Effector memory CD8-positive, alpha-beta T cell (primary cell): ENCODE results near the gene TWF2.
A peak's percentile ranks its signal among the peaks of the same experiment; 100 is the strongest.

Source experiments
- ATAC-seq: fragments of 150-1000 bp; cut with Tn5 transposase; replicated peaks from 2 replicates; pipeline ENCODE4 v1.10.0; 2021; ENCODE audit warnings: mild to moderate bottlenecking, moderate library complexity
- DNase-seq, 3 experiments: peaks; one replicate each; pipeline ENCODE4 v3.0.0; 2021
- H3K27ac Mint-ChIP-seq, 2 donors: one replicate each; pipeline ENCODE4 v1.8.0; 2022; ENCODE audit warnings: mild to moderate bottlenecking in 2 of 2, mixed read lengths in 2 of 2, moderate library complexity in 2 of 2
- H3K27me3 Mint-ChIP-seq, 2 donors: one replicate each; pipeline ENCODE4 v1.8.0; 2022; ENCODE audit warnings: mixed read lengths in 2 of 2
- H3K36me3 Mint-ChIP-seq: one replicate; pipeline ENCODE4 v1.8.0; 2022; ENCODE audit warnings: mild to moderate bottlenecking, moderate library complexity, mixed read lengths; ENCODE audit not compliant: insufficient read depth
- H3K4me1 Mint-ChIP-seq, 2 donors: one replicate each; pipeline ENCODE4 v1.8.0; 2022; ENCODE audit warnings: low read depth in 2 of 2, mixed read lengths in 2 of 2
- H3K4me3 Mint-ChIP-seq, 2 donors: one replicate each; pipeline ENCODE4 v1.8.0; 2022; ENCODE audit warnings: mild to moderate bottlenecking in 2 of 2, mixed read lengths in 2 of 2, moderate library complexity in 2 of 2
- H3K9me3 Mint-ChIP-seq, 2 donors: one replicate each; pipeline ENCODE4 v1.8.0; 2022; ENCODE audit warnings: mixed read lengths in 2 of 2

TWF2 gene

GRCh38 chr3:52221563-52222318, 17.2 kb downstream of the TWF2 start:
- peaks cover 57 to 83% of the 10 kb centered on the region in 2 donors for H3K4me1 Mint-ChIP-seq
- no peaks in the 10 kb centered on the region for H3K27me3 Mint-ChIP-seq
- ATAC-seq (peak; percentile 65), DNase-seq (peak in 2 of 3 experiments; percentile 46 to 53)
- peaks cover 14% of the 10 kb centered on the region for H3K36me3 Mint-ChIP-seq
- H3K9me3 Mint-ChIP-seq: no peaks in the 10 kb centered on the region
- H3K4me3 Mint-ChIP-seq: peak overlapping the region; percentile 55 to 85
- H3K27ac Mint-ChIP-seq: peak overlapping the region; percentile 58 to 89

GRCh38 chr3:52221141-52221562, 17.8 kb downstream of the TWF2 start:
- no peak for ATAC-seq
- peaks cover 16% of the 10 kb centered on the region for H3K36me3 Mint-ChIP-seq
- no peak for DNase-seq
- H3K4me1 Mint-ChIP-seq: peaks cover 54 to 82% of the 10 kb centered on the region in 2 donors
- H3K27ac Mint-ChIP-seq: no peak overlapping the region
- H3K27me3 Mint-ChIP-seq: no peaks in the 10 kb centered on the region
- no peaks in the 10 kb centered on the region for H3K9me3 Mint-ChIP-seq
- peak overlapping the region in 1 of 2 donors; percentile 85 for H3K4me3 Mint-ChIP-seq

DNA sequence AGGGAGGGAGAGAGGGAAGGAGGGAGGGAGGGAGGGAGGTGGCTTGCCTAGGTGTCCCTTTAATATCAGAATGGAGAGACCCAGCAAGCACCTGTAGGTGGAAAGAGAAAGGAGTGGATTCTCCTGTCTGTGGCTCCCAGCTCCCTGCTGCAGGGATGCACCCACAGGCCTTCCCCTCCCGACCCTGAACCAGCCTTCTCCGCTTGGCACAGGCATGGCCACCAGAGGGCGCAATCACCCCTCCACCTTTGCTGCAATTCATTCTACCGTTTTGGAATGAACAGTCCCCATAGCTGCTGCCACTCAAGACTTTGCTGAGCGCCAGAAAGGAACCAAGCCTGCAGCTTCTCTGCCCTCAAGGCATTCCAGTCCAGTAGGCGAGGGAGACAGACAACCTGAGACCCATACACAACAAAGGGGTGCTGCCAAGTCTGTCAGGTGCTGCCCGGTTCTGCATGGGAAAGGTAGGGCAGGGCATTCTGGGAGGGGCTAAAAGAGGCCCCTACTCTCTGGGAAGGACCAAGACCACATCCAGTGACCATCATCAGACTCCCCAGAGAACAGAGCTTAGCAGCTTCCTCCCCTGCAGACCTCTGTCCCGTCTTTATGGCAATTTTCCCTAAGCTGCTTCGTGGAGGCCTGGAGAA, 18.5 kb downstream of the TWF2 start:
- peak overlapping the region; percentile 47 to 77 for H3K4me3 Mint-ChIP-seq
- H3K27ac Mint-ChIP-seq: peak overlapping the region in 1 of 2 donors; percentile 60
- peak; percentile 87 to 89 (median 87) for DNase-seq
- H3K9me3 Mint-ChIP-seq: no peaks in the 10 kb centered on the region
- peak; percentile 64 for ATAC-seq
- H3K27me3 Mint-ChIP-seq: no peaks in the 10 kb centered on the region
- peaks cover 16% of the 10 kb centered on the region for H3K36me3 Mint-ChIP-seq
- peaks cover 53 to 77% of the 10 kb centered on the region in 2 donors for H3K4me1 Mint-ChIP-seq

DNA sequence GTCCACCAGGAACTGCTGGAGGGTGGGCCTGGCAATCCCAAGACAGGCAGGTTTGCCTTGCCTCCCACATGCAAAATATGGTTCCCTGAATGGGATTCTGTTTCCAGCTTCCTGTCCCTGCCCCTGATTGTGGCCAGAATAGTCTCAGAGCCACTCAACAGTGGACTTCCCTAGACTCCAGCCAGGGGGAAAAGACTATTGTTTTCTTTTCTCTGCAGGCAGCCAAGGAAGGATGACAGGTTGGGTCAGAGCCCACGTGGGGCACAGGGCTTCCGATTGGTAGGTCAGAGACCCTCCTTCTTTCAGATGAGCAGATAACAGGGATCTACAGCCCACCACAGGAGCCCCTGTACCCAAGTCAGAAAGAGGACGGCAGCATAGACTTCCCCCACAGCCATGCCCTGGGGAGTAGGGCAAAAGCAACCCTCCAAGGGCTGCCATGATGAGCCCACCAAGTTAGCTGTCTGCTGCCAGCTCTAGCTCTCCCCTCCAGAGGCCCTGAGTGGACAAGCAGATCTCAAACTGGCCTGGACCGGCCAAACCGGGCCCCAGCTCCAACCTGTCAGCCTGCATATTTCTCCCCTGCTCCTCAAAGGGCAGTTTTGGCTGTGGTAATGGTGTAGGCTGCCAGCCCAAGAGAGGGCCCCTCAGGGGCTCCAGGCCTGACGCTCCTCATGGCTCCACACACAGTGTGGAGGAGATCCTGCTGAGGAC, 19.9 kb downstream of the TWF2 start:
- DNase-seq: no peak
- peak overlapping the region; percentile 94 for H3K27ac Mint-ChIP-seq
- H3K4me1 Mint-ChIP-seq: peaks cover 51 to 76% of the 10 kb centered on the region in 2 donors
- no peaks in the 10 kb centered on the region for H3K27me3 Mint-ChIP-seq
- H3K9me3 Mint-ChIP-seq: no peaks in the 10 kb centered on the region
- ATAC-seq: no peak
- H3K36me3 Mint-ChIP-seq: peaks cover 25% of the 10 kb centered on the region
- peak overlapping the region; percentile 75 to 77 for H3K4me3 Mint-ChIP-seq

GRCh38 chr3:52218454-52218853, 20.5 kb downstream of the TWF2 start:
- peaks cover 31% of the 10 kb centered on the region for H3K36me3 Mint-ChIP-seq

GRCh38 chr3:52218026-52218425, 20.9 kb downstream of the TWF2 start:
- H3K36me3 Mint-ChIP-seq: peaks cover 35% of the 10 kb centered on the region
- DNase-seq: no peak
- H3K27ac Mint-ChIP-seq: peak overlapping the region; percentile 94
- peaks cover 51 to 68% of the 10 kb centered on the region in 2 donors for H3K4me1 Mint-ChIP-seq
- H3K27me3 Mint-ChIP-seq: no peaks in the 10 kb centered on the region
- H3K9me3 Mint-ChIP-seq: no peaks in the 10 kb centered on the region
- H3K4me3 Mint-ChIP-seq: peak overlapping the region; percentile 75 to 77
- ATAC-seq: no peak

More at GRCh38 chr3:52218454-52218853, 20.5 kb downstream of the TWF2 start:
- Mint-ChIP-seq H3K9me3 (no peaks in the 10 kb centered on the region), H3K4me3 (peak overlapping the region; percentile 75 to 77), H3K27me3 (no peaks in the 10 kb centered on the region), H3K27ac (peak overlapping the region; percentile 94), H3K4me1 (peaks cover 51 to 73% of the 10 kb centered on the region in 2 donors)
- DNase-seq: no peak
- peak; percentile 36 for ATAC-seq

DNA sequence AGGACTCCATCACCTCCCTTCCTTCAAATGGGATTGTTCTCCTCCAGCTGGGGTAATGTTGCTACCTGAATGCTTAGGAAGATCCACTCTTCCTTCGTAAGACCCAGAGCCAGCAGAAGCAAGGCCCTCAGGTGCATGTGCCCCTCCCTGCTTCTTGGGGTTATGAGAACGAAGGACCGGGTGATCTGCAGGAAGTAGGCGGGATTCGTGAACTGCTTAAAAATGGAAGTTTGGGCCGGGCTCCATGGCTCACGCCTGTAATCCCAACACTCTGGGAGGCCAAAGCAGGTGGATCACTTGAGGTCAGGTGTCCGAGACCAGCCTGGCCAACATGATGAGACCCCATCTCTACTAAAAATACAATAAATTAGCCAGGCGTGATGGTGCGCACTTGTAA, 21.6 kb downstream of the TWF2 start:
- ATAC-seq: peak; percentile 12
- H3K36me3 Mint-ChIP-seq: peaks cover 37% of the 10 kb centered on the region
- DNase-seq: no peak
- no peaks in the 10 kb centered on the region for H3K27me3 Mint-ChIP-seq
- peaks cover 50 to 63% of the 10 kb centered on the region in 2 donors for H3K4me1 Mint-ChIP-seq
- peak overlapping the region; percentile 94 for H3K27ac Mint-ChIP-seq
- H3K9me3 Mint-ChIP-seq: no peaks in the 10 kb centered on the region
- peak overlapping the region; percentile 75 to 77 for H3K4me3 Mint-ChIP-seq

GRCh38 chr3:52216585-52217408, 22.2 kb downstream of the TWF2 start:
- Mint-ChIP-seq H3K4me1 (peaks cover 44 to 57% of the 10 kb centered on the region in 2 donors), H3K4me3 (peak overlapping the region; percentile 75 to 77), H3K27ac (peak overlapping the region; percentile 94), H3K27me3 (no peaks in the 10 kb centered on the region), H3K9me3 (no peaks in the 10 kb centered on the region), H3K36me3 (peaks cover 40% of the 10 kb centered on the region)
- ATAC-seq (peak; percentile 76), DNase-seq (peak in 2 of 3 experiments; percentile 28 to 30)

GRCh38 chr3:52215351-52215750, 23.6 kb downstream of the TWF2 start:
- H3K27ac Mint-ChIP-seq: peak overlapping the region; percentile 63 to 94

DNA sequence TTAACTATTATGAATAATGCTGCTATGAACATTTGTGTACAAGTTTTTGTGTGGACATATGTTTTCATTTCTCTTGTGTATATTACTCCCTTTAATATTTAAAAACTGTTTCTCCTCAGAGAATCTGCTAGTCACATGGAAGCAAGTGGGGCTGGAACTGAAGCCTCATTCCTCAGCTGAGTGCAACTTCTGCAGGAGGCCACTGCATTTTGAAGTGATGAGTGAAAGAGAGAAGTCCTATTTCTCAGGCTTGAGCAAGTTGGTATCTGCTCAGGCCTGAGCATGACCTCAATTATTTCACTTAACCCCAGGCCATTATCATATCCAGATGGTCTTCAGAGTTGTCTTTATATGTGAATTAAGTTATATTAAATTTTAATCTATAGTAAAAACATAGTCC, 25.1 kb downstream of the TWF2 start:
- Mint-ChIP-seq H3K27ac (peak overlapping the region; percentile 16 to 36), H3K4me1 (peaks cover 31 to 34% of the 10 kb centered on the region in 2 donors), H3K27me3 (no peaks in the 10 kb centered on the region), H3K4me3 (no peak overlapping the region), H3K9me3 (no peaks in the 10 kb centered on the region), H3K36me3 (peaks cover 61% of the 10 kb centered on the region)
- ATAC-seq (no peak), DNase-seq (no peak)

More at GRCh38 chr3:52215351-52215750, 23.6 kb downstream of the TWF2 start:
- ATAC-seq (no peak), DNase-seq (no peak)
- Mint-ChIP-seq H3K36me3 (peaks cover 49% of the 10 kb centered on the region), H3K9me3 (no peaks in the 10 kb centered on the region), H3K4me3 (no peak overlapping the region), H3K4me1 (peaks cover 44 to 47% of the 10 kb centered on the region in 2 donors), H3K27me3 (no peaks in the 10 kb centered on the region)

DNA sequence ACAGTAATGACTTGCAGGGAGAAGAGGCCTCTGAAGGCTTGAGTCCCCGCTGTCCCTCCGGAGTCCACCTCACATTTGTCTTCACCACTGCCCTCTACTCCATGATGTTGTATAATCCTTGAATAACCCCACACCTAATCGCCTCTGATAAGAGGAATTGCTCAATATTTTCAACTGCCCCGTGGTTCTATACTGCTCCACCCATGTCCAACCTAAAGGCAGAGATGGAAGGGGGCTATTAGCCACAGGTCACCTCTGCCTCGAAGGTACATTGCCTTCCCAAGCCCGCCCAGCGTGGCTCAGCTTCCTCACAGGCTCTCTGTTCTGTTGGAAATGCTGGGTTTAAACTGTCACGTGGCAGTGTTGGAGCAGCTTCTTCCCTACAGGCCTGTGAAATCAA, 26.0 kb downstream of the TWF2 start:
- no peak for DNase-seq
- Mint-ChIP-seq H3K36me3 (peaks cover 70% of the 10 kb centered on the region), H3K9me3 (no peaks in the 10 kb centered on the region), H3K27ac (no peak overlapping the region), H3K4me1 (peaks cover 23 to 26% of the 10 kb centered on the region in 2 donors), H3K27me3 (no peaks in the 10 kb centered on the region), H3K4me3 (no peak overlapping the region)
- no peak for ATAC-seq

DNA sequence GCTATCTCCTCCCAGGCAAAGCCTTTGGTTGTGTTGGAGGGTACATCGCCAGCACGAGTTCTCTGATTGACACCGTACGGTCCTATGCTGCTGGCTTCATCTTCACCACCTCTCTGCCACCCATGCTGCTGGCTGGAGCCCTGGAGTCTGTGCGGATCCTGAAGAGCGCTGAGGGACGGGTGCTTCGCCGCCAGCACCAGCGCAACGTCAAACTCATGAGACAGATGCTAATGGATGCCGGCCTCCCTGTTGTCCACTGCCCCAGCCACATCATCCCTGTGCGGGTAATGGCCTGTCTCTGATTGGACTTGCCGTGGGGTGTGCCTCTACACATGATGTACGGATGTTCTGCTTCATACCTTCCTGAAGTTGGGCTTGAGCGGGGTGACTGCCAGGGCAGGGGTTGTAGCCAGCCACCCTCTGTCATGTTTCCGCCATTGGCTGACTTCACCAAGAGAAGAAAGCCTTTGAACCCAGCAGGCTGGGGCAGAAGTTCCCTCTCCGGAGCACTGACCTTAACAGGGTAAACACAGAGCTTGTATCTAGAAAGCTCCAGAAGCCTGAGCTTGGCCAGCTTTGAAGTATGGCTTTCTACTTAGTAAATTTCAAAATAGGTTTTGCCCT, 27.6 kb downstream of the TWF2 start:
- no peaks in the 10 kb centered on the region for H3K9me3 Mint-ChIP-seq
- peaks cover 12% of the 10 kb centered on the region in 2 donors for H3K4me1 Mint-ChIP-seq
- H3K27ac Mint-ChIP-seq: no peak overlapping the region
- no peak overlapping the region for H3K4me3 Mint-ChIP-seq
- H3K36me3 Mint-ChIP-seq: peaks cover 79% of the 10 kb centered on the region
- DNase-seq: no peak
- no peaks in the 10 kb centered on the region for H3K27me3 Mint-ChIP-seq
- ATAC-seq: no peak
